Testis (tissue), 3 donors: ENCODE results near the gene SIRT5. TPM values are rescaled to one million over a fixed set of nuclear protein-coding genes. Genes with fewer than 3 reads are reported as not detected.

Experiments used
- DNase-seq: peaks from one replicate; pipeline ENCODE4 v3.0.0-alpha.2; 2019
- H3K27ac ChIP-seq, 2 donors: fragments of 200-600 bp; sonication (generic); one replicate each; pipeline ENCODE4 v1.5.1; 2019
- H3K27me3 ChIP-seq: fragments of 200-600 bp; sonication (generic); one replicate; pipeline ENCODE4 v1.5.1; 2019
- H3K36me3 ChIP-seq: fragments of 200-600 bp; sonication (generic); one replicate; pipeline ENCODE4 v1.5.1; 2017; ENCODE audit warnings: low read depth; ENCODE audit errors: missing control alignments
- H3K4me1 ChIP-seq: fragments of 200-600 bp; sonication (generic); one replicate; pipeline ENCODE4 v1.5.1; 2019
- H3K4me3 ChIP-seq, 2 donors: fragments of 200-600 bp; sonication (generic); one replicate each; pipeline ENCODE4 v1.5.1; 2017 to 2019
- H3K9me3 ChIP-seq: fragments of 200-600 bp; sonication (generic); one replicate; pipeline ENCODE4 v1.5.1; 2017
- CTCF ChIP-seq, 3 experiments: fragments of 450-650 bp in 2 of 3; fragments of 200-600 bp in 1 of 3; sonication (generic) in 1 of 3; IDR thresholded peaks; one replicate each; pipeline ENCODE4 v1.5.1; 2016 to 2019; ENCODE audit warnings: antibody characterized with exemption in 3 of 3, mild to moderate bottlenecking in 2 of 3, moderate library complexity in 1 of 3
- POLR2A ChIP-seq: fragments of 450-650 bp; IDR thresholded peaks from one replicate; pipeline ENCODE4 v1.6.1; 2017; ENCODE audit warnings: antibody characterized with exemption, mild to moderate bottlenecking, moderate library complexity
- WGBS, 2 donors: methylation state at CpG; one replicate each; pipeline ENCODE4 v1.1.5; 2018; 5-methylcytosine and 5-hydroxymethylcytosine counted together
- intact Hi-C: fragments of 100-400 bp; cut with DNase I; formaldehyde crosslinking; loops from one replicate; pipeline ENCODE4 v1.15.1; 2023; ENCODE audit warnings: low total_unique reads
- polyA plus RNA-seq: library from polyadenylated mRNA; stranded (reverse); fragments of 350-450 nt; fragmentation: Illumina TruSeq; extraction: RNeasy Lipid Tissue Mini Kit (QIAGEN cat#74804); gene quantifications from one replicate; pipeline ENCODE4 v1.2.3, GENCODE V29; 2014; ENCODE audit warnings: low read depth, low replicate concordance; ENCODE audit not compliant: insufficient read depth
- total RNA-seq, 2 donors: library from RNA; depleted of rRNA; stranded (reverse); fragments of >200 nt; gene quantifications; one replicate each; pipeline ENCODE4 v1.2.3, GENCODE V29; 2016

The SIRT5 gene
- total and polyA plus RNA-seq, 3 donors from 2014 or later: 11.2 to 22.1 (median 15.7) TPM

GRCh38 chr6:13633343-13633742 lies 58.9 kb downstream of the SIRT5 start:
- Histone ChIP-seq H3K36me3 (no peaks in the 10 kb centered on the region), H3K4me3 (no peak overlapping the region), H3K4me1 (no peaks in the 10 kb centered on the region), H3K27ac (no peak overlapping the region), H3K9me3 (no peaks in the 10 kb centered on the region), H3K27me3 (no peaks in the 10 kb centered on the region)
- TF ChIP-seq CTCF (IDR thresholded peaks at IDR 0.05): no peak
- no peak for TF ChIP-seq POLR2A
- DNase-seq: no peak
- 93 to 95% methylated on average over 2 of the region's 2 CpGs for WGBS, 2 donors
- intact Hi-C loops: no loop called here

GRCh38 chr6:13635948-13636658 lies 61.7 kb downstream of the SIRT5 start:
- H3K27me3 ChIP-seq: no peaks in the 10 kb centered on the region
- TF ChIP-seq POLR2A (no peak), CTCF (IDR thresholded peaks at IDR 0.05) (no peak)
- no peak overlapping the region for H3K4me3 ChIP-seq
- no peak for DNase-seq
- H3K36me3 ChIP-seq: no peaks in the 10 kb centered on the region
- H3K9me3 ChIP-seq: no peaks in the 10 kb centered on the region
- H3K27ac ChIP-seq: no peak overlapping the region
- H3K4me1 ChIP-seq: no peaks in the 10 kb centered on the region
- 86 to 89% methylated on average over 4 of the region's 4 CpGs for WGBS, 2 donors
- intact Hi-C loops: no loop called here

- no peak overlapping the region for H3K4me3 ChIP-seq
- TF ChIP-seq CTCF (IDR thresholded peaks at IDR 0.05) (no peak), POLR2A (no peak)
- H3K4me1 ChIP-seq: no peaks in the 10 kb centered on the region
- intact Hi-C loops: no loop called here
- no peak for DNase-seq
- WGBS, 2 donors: 93% methylated on average over 1 of the region's 1 CpG
- no peaks in the 10 kb centered on the region for H3K9me3 ChIP-seq
- H3K36me3 ChIP-seq: no peaks in the 10 kb centered on the region
- H3K27me3 ChIP-seq: no peaks in the 10 kb centered on the region
- no peak overlapping the region for H3K27ac ChIP-seq
Measured at GRCh38 chr6:13638014-13638413, 63.6 kb downstream of the SIRT5 start.

GRCh38 chr6:13638626-13639025 lies 64.2 kb downstream of the SIRT5 start:
- Histone ChIP-seq H3K4me3 (no peak overlapping the region), H3K4me1 (no peaks in the 10 kb centered on the region), H3K27ac (no peak overlapping the region), H3K9me3 (no peaks in the 10 kb centered on the region), H3K27me3 (no peaks in the 10 kb centered on the region), H3K36me3 (no peaks in the 10 kb centered on the region)
- intact Hi-C loops: no loop called here
- TF ChIP-seq CTCF (IDR thresholded peaks at IDR 0.05): no peak
- no peak for TF ChIP-seq POLR2A
- no peak for DNase-seq
- 89 to 96% methylated on average over 4 of the region's 4 CpGs for WGBS, 2 donors

GRCh38 chr6:13641315-13641714 lies 66.9 kb downstream of the SIRT5 start:
- TF ChIP-seq CTCF (IDR thresholded peaks at IDR 0.05) (no peak), POLR2A (no peak)
- H3K4me1 ChIP-seq: no peaks in the 10 kb centered on the region
- 61 to 71% methylated on average over 5 of the region's 5 CpGs for WGBS, 2 donors
- no peaks in the 10 kb centered on the region for H3K36me3 ChIP-seq
- no peaks in the 10 kb centered on the region for H3K27me3 ChIP-seq
- intact Hi-C loops: no loop called here
- no peak overlapping the region for H3K27ac ChIP-seq
- H3K9me3 ChIP-seq: no peaks in the 10 kb centered on the region
- DNase-seq: no peak
- no peak overlapping the region for H3K4me3 ChIP-seq
